ENCODE measurements around the gene AKAP13. TPM values are rescaled to one million over a fixed set of nuclear protein-coding genes. Genes with fewer than 3 reads are reported as not detected.

The AKAP13 gene
- total RNA-seq, 2 experiments from 2014 or later, result 85.1 to 104 TPM

- H3K27ac Mint-ChIP-seq, result no peak overlapping the region
- ChIA-PET CTCF (no interaction called here), POLR2A (no interaction called here)
- DNase-seq, result no peak
- intact Hi-C loops (cut with DNase I, micrococcal nuclease), result loop anchor here in 1 of 2 experiments (5.0 kb wide), 3 partner anchors 33 to 67 kb away; no protein-coding TSS in a partner anchor
- no peaks in the 10 kb centered on the region for H3K27me3 Mint-ChIP-seq
- H3K4me1 Mint-ChIP-seq, result peaks cover 48% of the 10 kb centered on the region
- H3K9me3 Mint-ChIP-seq (ENCODE audit: low read depth), result peaks cover 11% of the 10 kb centered on the region
- H3K36me3 Mint-ChIP-seq (ENCODE audit: low read depth), result peaks cover 5% of the 10 kb centered on the region
- no peak overlapping the region for H3K4me3 Mint-ChIP-seq
- no peak for ATAC-seq
Measured at GRCh38 chr15:85444122-85444745, 63.8 kb downstream of the AKAP13 start.

- intact Hi-C loops (cut with DNase I, micrococcal nuclease), result no loop called here
- Mint-ChIP-seq H3K27me3 (no peaks in the 10 kb centered on the region), H3K36me3 (ENCODE audit: low read depth) (peaks cover 11% of the 10 kb centered on the region), H3K9me3 (ENCODE audit: low read depth) (peaks cover 21% of the 10 kb centered on the region), H3K27ac (no peak overlapping the region), H3K4me1 (peaks cover 48% of the 10 kb centered on the region), H3K4me3 (no peak overlapping the region)
- ATAC-seq (no peak), DNase-seq (no peak)
- CTCF ChIA-PET, result interaction anchor here (0.6 kb wide), 1 partner anchor 143 kb away, joined by 5 read pairs; no protein-coding TSS in a partner anchor
- POLR2A ChIA-PET, result no interaction called here
Measured at GRCh38 chr15:85445361-85445760, 65.0 kb downstream of the AKAP13 start.

GRCh38 chr15:85451099-85451700 is 70.8 kb downstream of the AKAP13 start:
- Mint-ChIP-seq H3K4me3 (no peak overlapping the region), H3K4me1 (peaks cover 50% of the 10 kb centered on the region), H3K27me3 (no peaks in the 10 kb centered on the region), H3K27ac (no peak overlapping the region), H3K36me3 (ENCODE audit: low read depth) (peaks cover 20% of the 10 kb centered on the region), H3K9me3 (ENCODE audit: low read depth) (peaks cover 30% of the 10 kb centered on the region)
- intact Hi-C loops (cut with DNase I, micrococcal nuclease), result no loop called here
- POLR2A ChIA-PET, result no interaction called here
- ATAC-seq (no peak), DNase-seq (no peak)
- CTCF ChIA-PET, result no interaction called here

GRCh38 chr15:85452436-85452835 is 72.0 kb downstream of the AKAP13 start:
- ChIA-PET POLR2A (no interaction called here), CTCF (no interaction called here)
- intact Hi-C loops (cut with DNase I, micrococcal nuclease), result no loop called here
- DNase-seq (no peak), ATAC-seq (no peak)
- H3K4me3 Mint-ChIP-seq, result no peak overlapping the region
- peaks cover 22% of the 10 kb centered on the region for H3K36me3 Mint-ChIP-seq (ENCODE audit: low read depth)
- no peaks in the 10 kb centered on the region for H3K27me3 Mint-ChIP-seq
- H3K27ac Mint-ChIP-seq, result no peak overlapping the region
- peaks cover 27% of the 10 kb centered on the region for H3K9me3 Mint-ChIP-seq (ENCODE audit: low read depth)
- peaks cover 54% of the 10 kb centered on the region for H3K4me1 Mint-ChIP-seq

- H3K9me3 Mint-ChIP-seq (ENCODE audit: low read depth), result peaks cover 24% of the 10 kb centered on the region
- POLR2A ChIA-PET, result no interaction called here
Measured at GRCh38 chr15:85453144-85453872, 72.9 kb downstream of the AKAP13 start.

GRCh38 chr15:85454403-85454802 is 74.0 kb downstream of the AKAP13 start:
- DNase-seq (no peak), ATAC-seq (no peak)
- H3K9me3 Mint-ChIP-seq (ENCODE audit: low read depth), result peaks cover 20% of the 10 kb centered on the region
- H3K27me3 Mint-ChIP-seq, result no peaks in the 10 kb centered on the region
- intact Hi-C loops (cut with DNase I, micrococcal nuclease), result no loop called here
- ChIA-PET POLR2A (no interaction called here), CTCF (interaction anchor here (1.5 kb wide), 1 partner anchor 124 kb away, joined by 4 read pairs; no protein-coding TSS in a partner anchor)
- H3K4me1 Mint-ChIP-seq, result peaks cover 60% of the 10 kb centered on the region
- peaks cover 19% of the 10 kb centered on the region for H3K36me3 Mint-ChIP-seq (ENCODE audit: low read depth)
- no peak overlapping the region for H3K27ac Mint-ChIP-seq
- H3K4me3 Mint-ChIP-seq, result no peak overlapping the region

More at GRCh38 chr15:85453144-85453872, 72.9 kb downstream of the AKAP13 start:
- CTCF ChIA-PET, result interaction anchor here (1.5 kb wide), 1 partner anchor 123 kb away, joined by 4 read pairs; no protein-coding TSS in a partner anchor
- H3K27me3 Mint-ChIP-seq, result no peaks in the 10 kb centered on the region
- intact Hi-C loops (cut with DNase I, micrococcal nuclease), result no loop called here
- H3K4me1 Mint-ChIP-seq, result peaks cover 56% of the 10 kb centered on the region
- ATAC-seq (no peak), DNase-seq (peak; percentile 13)
- peak overlapping the region; percentile 7 for H3K27ac Mint-ChIP-seq
- peaks cover 19% of the 10 kb centered on the region for H3K36me3 Mint-ChIP-seq (ENCODE audit: low read depth)
- no peak overlapping the region for H3K4me3 Mint-ChIP-seq

- DNase-seq (no peak), ATAC-seq (no peak)
- peaks cover 65% of the 10 kb centered on the region for H3K4me1 Mint-ChIP-seq
- H3K9me3 Mint-ChIP-seq (ENCODE audit: low read depth), result peaks cover 7% of the 10 kb centered on the region
- intact Hi-C loops (cut with DNase I, micrococcal nuclease), result no loop called here
- peaks cover 9% of the 10 kb centered on the region for H3K36me3 Mint-ChIP-seq (ENCODE audit: low read depth)
- POLR2A ChIA-PET, result no interaction called here
- no peak overlapping the region for H3K27ac Mint-ChIP-seq
- no peaks in the 10 kb centered on the region for H3K27me3 Mint-ChIP-seq
- CTCF ChIA-PET, result no interaction called here
- H3K4me3 Mint-ChIP-seq, result no peak overlapping the region
Measured at GRCh38 chr15:85455891-85456290, 75.5 kb downstream of the AKAP13 start.

GRCh38 chr15:85456798-85457197 is 76.4 kb downstream of the AKAP13 start:
- no peak overlapping the region for H3K27ac Mint-ChIP-seq
- H3K4me3 Mint-ChIP-seq, result no peak overlapping the region
- peaks cover 2% of the 10 kb centered on the region for H3K9me3 Mint-ChIP-seq (ENCODE audit: low read depth)
- DNase-seq (no peak), ATAC-seq (peak; percentile 19)
- no peaks in the 10 kb centered on the region for H3K27me3 Mint-ChIP-seq
- H3K4me1 Mint-ChIP-seq, result peaks cover 60% of the 10 kb centered on the region
- CTCF ChIA-PET, result interaction anchor here (0.6 kb wide), 1 partner anchor 617 kb away, joined by 4 read pairs; no protein-coding TSS in a partner anchor
- POLR2A ChIA-PET, result no interaction called here
- H3K36me3 Mint-ChIP-seq (ENCODE audit: low read depth), result peaks cover 3% of the 10 kb centered on the region
- intact Hi-C loops (cut with DNase I, micrococcal nuclease), result no loop called here

GRCh38 chr15:85457392-85457968 is 77.1 kb downstream of the AKAP13 start:
- ATAC-seq, result peak; percentile 54
- ChIA-PET POLR2A (no interaction called here), CTCF (no interaction called here)
- DNase-seq, result no peak
- no peak overlapping the region for H3K4me3 Mint-ChIP-seq
- no peaks in the 10 kb centered on the region for H3K27me3 Mint-ChIP-seq
- peaks cover 60% of the 10 kb centered on the region for H3K4me1 Mint-ChIP-seq
- intact Hi-C loops (cut with DNase I, micrococcal nuclease), result no loop called here
- H3K27ac Mint-ChIP-seq, result no peak overlapping the region
- H3K9me3 Mint-ChIP-seq (ENCODE audit: low read depth), result no peaks in the 10 kb centered on the region
- H3K36me3 Mint-ChIP-seq (ENCODE audit: low read depth), result peaks cover 3% of the 10 kb centered on the region

- Mint-ChIP-seq H3K27me3 (no peaks in the 10 kb centered on the region), H3K9me3 (ENCODE audit: low read depth) (no peaks in the 10 kb centered on the region), H3K27ac (no peak overlapping the region), H3K4me1 (peaks cover 57% of the 10 kb centered on the region), H3K4me3 (no peak overlapping the region), H3K36me3 (ENCODE audit: low read depth) (peaks cover 3% of the 10 kb centered on the region)
- intact Hi-C loops (cut with DNase I, micrococcal nuclease), result no loop called here
- ChIA-PET CTCF (interaction anchor here (0.8 to 1.3 kb wide), 2 partner anchors 26 to 162 kb away, joined by 3 read pairs; no protein-coding TSS in a partner anchor), POLR2A (no interaction called here)
- no peak for DNase-seq
- no peak for ATAC-seq
Measured at GRCh38 chr15:85458764-85459163, 78.4 kb downstream of the AKAP13 start.

- intact Hi-C loops (cut with DNase I, micrococcal nuclease), result no loop called here
- Mint-ChIP-seq H3K4me1 (peaks cover 48% of the 10 kb centered on the region), H3K27ac (no peak overlapping the region), H3K4me3 (no peak overlapping the region), H3K36me3 (ENCODE audit: low read depth) (peaks cover 3% of the 10 kb centered on the region), H3K9me3 (ENCODE audit: low read depth) (no peaks in the 10 kb centered on the region), H3K27me3 (no peaks in the 10 kb centered on the region)
- DNase-seq, result no peak
- CTCF ChIA-PET, result interaction anchor here (0.7 kb wide), 1 partner anchor 22 kb away, joined by 3 read pairs; no protein-coding TSS in a partner anchor
- POLR2A ChIA-PET, result no interaction called here
- no peak for ATAC-seq
Measured at GRCh38 chr15:85462029-85462428, 81.6 kb downstream of the AKAP13 start.

Data from activated CD4-positive, alpha-beta T cell treated with anti-CD3 and anti-CD28 coated beads for 36 hours (primary cell).